OCI-LY3 (cell line): Measurements from ENCODE around the gene RDH11.

Experiments
- H2AFZ ChIP-seq: fragments of 200-600, 300-600 bp; shearing (Covaris generic); 2 replicates; pipeline ENCODE4 v1.6.0; 2014; ENCODE audit warnings: antibody characterized with exemption, low read depth, low read length
- H3K27ac ChIP-seq: fragments of 200-600, 300-600 bp; sonication (generic); 2 replicates; pipeline ENCODE4 v1.5.1; 2014; ENCODE audit warnings: mild to moderate bottlenecking, low read length, moderate library complexity, mixed read lengths
- H3K27me3 ChIP-seq: fragments of 200-600, 300-600 bp; sonication (generic); 2 replicates; pipeline ENCODE4 v1.6.1; 2014; ENCODE audit warnings: low read depth, low read length, mixed read lengths
- H3K36me3 ChIP-seq: fragments of 200-600, 300-600 bp; sonication (generic); replicated peaks from 2 replicates; pipeline ENCODE3; 2014; ENCODE audit warnings: low read depth, low read length, mixed read lengths
- H3K4me1 ChIP-seq: fragments of 300-600, 200-600 bp; sonication (generic); 2 replicates; pipeline ENCODE4 v1.6.1; 2014; ENCODE audit warnings: low read length, mixed read lengths
- H3K4me2 ChIP-seq: fragments of 200-600, 300-600 bp; sonication (generic); 2 replicates; pipeline ENCODE4 v1.6.1; 2014; ENCODE audit warnings: low read length, mixed read lengths
- H3K4me3 ChIP-seq: fragments of 300-600, 200-600 bp; sonication (generic); 2 replicates; pipeline ENCODE4 v1.5.1; 2014; ENCODE audit warnings: antibody characterized with exemption, mild to moderate bottlenecking, low read length, moderate library complexity
- H3K79me2 ChIP-seq: fragments of 300-600, 200-600 bp; shearing (Covaris generic); 2 replicates; pipeline ENCODE4 v1.6.1; 2014; ENCODE audit warnings: mild to moderate bottlenecking, low read length, mixed read lengths
- H3K9ac ChIP-seq: fragments of 300-600, 200-600 bp; shearing (Covaris generic); 2 replicates; pipeline ENCODE4 v1.6.0; 2014; ENCODE audit warnings: mild to moderate bottlenecking, low read length, moderate library complexity
- H3K9me3 ChIP-seq: fragments of 200-600, 300-600 bp; shearing (Covaris generic); 2 replicates; pipeline ENCODE4 v1.6.1; 2014; ENCODE audit warnings: low read length, mixed read lengths; ENCODE audit not compliant: insufficient read depth
- H4K20me1 ChIP-seq: fragments of 200-600, 300-600 bp; sonication (generic); 2 replicates; pipeline ENCODE4 v1.6.1; 2016; ENCODE audit warnings: low read length, mixed read lengths; ENCODE audit not compliant: insufficient read depth
- EZH2phosphoT487 ChIP-seq: fragments of 200-600 bp; shearing (Covaris generic); IDR thresholded peaks from 2 replicates; pipeline ENCODE4 v1.6.1; 2018; ENCODE audit warnings: antibody characterized with exemption, mixed run types, low read depth
- TF ChIP-seq, protein P1 (sequence below): fragments of 200-600, 300-600 bp; sonication (generic); IDR thresholded peaks from 2 replicates; pipeline ENCODE4 v1.5.1; 2014; ENCODE audit warnings: antibody characterized with exemption, low read length, low read depth

RDH11 gene

DNA sequence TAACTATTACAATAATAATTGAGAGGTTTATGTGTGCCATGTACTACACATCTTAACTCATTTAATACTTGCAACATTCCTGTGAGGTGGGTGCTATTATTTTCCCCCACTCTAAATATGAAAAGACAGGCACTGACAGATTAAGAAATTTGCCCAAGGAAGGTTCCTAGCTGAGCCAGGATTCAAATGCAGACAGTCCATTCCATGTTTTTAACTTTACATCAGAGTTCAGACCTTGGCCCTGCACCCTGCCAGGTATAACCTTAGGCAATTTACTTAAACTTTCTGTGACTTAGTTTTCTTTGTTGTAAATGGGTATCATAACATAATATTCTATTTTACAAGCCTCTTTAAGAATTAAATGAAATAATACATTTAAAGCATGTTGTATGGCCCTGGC is 32.7 kb upstream of the RDH11 start:
- Histone ChIP-seq H2AFZ (no peak overlapping the region), H3K4me2 (no peak overlapping the region), H3K9ac (no peak overlapping the region), H3K79me2 (no peaks in the 10 kb centered on the region), H3K27me3 (peaks cover 14% of the 10 kb centered on the region; the same call in 1 of the 2 replicates), H3K27ac (no peak overlapping the region), H3K4me3 (no peak overlapping the region), H3K36me3 (no peaks in the 10 kb centered on the region), H3K9me3 (no peaks in the 10 kb centered on the region), H4K20me1 (no peaks in the 10 kb centered on the region), H3K4me1 (no peaks in the 10 kb centered on the region)
- TF ChIP-seq, protein P1, sequence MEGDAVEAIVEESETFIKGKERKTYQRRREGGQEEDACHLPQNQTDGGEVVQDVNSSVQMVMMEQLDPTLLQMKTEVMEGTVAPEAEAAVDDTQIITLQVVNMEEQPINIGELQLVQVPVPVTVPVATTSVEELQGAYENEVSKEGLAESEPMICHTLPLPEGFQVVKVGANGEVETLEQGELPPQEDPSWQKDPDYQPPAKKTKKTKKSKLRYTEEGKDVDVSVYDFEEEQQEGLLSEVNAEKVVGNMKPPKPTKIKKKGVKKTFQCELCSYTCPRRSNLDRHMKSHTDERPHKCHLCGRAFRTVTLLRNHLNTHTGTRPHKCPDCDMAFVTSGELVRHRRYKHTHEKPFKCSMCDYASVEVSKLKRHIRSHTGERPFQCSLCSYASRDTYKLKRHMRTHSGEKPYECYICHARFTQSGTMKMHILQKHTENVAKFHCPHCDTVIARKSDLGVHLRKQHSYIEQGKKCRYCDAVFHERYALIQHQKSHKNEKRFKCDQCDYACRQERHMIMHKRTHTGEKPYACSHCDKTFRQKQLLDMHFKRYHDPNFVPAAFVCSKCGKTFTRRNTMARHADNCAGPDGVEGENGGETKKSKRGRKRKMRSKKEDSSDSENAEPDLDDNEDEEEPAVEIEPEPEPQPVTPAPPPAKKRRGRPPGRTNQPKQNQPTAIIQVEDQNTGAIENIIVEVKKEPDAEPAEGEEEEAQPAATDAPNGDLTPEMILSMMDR, result no peak
- no peak for TF ChIP-seq EZH2phosphoT487

DNA sequence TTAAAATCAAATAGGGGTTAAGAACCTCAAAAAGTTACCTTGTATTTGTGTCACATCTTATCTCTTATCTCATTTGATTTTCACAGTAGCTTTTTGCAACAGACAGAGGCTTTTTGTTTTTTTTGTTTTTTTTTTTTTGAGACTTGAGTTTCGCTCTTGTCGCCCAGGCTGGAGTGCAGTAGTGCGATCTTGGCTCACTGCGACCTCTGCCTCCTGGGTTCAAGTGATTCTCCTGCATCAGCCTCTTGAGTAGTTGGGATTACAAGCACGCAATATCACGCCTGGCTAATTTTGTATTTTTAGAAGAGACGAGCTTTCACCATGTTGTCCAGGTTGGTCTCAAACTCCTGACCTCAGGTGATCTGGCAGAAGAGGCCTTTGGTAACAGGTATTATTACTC is 31.8 kb upstream of the RDH11 start:
- no peak overlapping the region for H3K9ac ChIP-seq
- no peaks in the 10 kb centered on the region for H3K79me2 ChIP-seq
- TF ChIP-seq, protein P1, result no peak
- TF ChIP-seq EZH2phosphoT487, result no peak
- H3K4me1 ChIP-seq, result no peaks in the 10 kb centered on the region
- H3K27ac ChIP-seq, result no peak overlapping the region
- H3K4me3 ChIP-seq, result no peak overlapping the region
- no peak overlapping the region for H3K4me2 ChIP-seq
- peaks cover 19% of the 10 kb centered on the region for H3K27me3 ChIP-seq
- H2AFZ ChIP-seq, result no peak overlapping the region
- no peaks in the 10 kb centered on the region for H3K9me3 ChIP-seq
- H3K36me3 ChIP-seq, result no peaks in the 10 kb centered on the region
- no peaks in the 10 kb centered on the region for H4K20me1 ChIP-seq

DNA sequence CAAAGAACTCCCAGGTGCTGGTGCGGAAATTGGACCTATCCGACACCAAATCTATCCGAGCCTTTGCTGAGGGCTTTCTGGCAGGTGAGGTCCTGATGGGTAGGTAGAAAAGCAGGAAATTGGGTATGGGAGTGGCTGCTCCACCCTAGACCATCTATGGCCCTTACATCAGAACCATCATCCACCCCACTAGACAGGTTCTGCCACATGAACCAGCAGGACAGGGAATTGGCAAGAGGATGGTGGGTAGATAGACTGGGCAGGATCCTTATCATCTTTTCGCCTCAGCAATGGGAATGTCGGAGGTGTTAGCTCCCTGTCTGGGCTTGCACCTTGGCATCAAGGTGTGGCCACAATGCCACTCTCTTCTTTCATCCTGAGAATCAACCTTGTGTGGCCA is 29.6 kb upstream of the RDH11 start:
- no peaks in the 10 kb centered on the region for H3K4me1 ChIP-seq
- TF ChIP-seq, protein P1, result no peak
- no peak for TF ChIP-seq EZH2phosphoT487
- H4K20me1 ChIP-seq, result no peaks in the 10 kb centered on the region
- H3K4me3 ChIP-seq, result no peak overlapping the region
- no peak overlapping the region for H2AFZ ChIP-seq
- no peaks in the 10 kb centered on the region for H3K9me3 ChIP-seq
- H3K36me3 ChIP-seq, result no peaks in the 10 kb centered on the region
- no peak overlapping the region for H3K4me2 ChIP-seq
- peaks cover 28% of the 10 kb centered on the region for H3K27me3 ChIP-seq
- no peak overlapping the region for H3K27ac ChIP-seq
- no peak overlapping the region for H3K9ac ChIP-seq
- H3K79me2 ChIP-seq, result no peaks in the 10 kb centered on the region

DNA sequence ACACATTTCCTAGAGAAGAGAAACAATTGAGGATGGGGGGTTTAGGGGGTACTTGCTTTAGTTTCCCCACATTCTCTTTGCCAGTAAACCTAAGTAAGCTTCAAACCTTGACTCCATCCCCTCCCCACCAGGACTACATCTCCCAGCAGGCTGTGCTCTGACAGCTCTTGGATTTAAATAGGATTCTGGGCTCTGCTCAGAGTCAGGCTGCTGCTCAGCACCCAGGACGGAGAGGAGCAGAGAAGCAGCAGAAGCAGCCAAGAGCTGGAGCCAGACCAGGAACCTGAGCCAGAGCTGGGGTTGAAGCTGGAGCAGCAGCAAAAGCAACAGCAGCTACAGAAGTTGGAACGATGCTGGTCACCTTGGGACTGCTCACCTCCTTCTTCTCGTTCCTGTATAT is 26.7 kb upstream of the RDH11 start:
- H3K27ac ChIP-seq, result no peak overlapping the region
- no peaks in the 10 kb centered on the region for H3K36me3 ChIP-seq
- no peaks in the 10 kb centered on the region for H3K9me3 ChIP-seq
- no peaks in the 10 kb centered on the region for H4K20me1 ChIP-seq
- peak overlapping the region; percentile 26; the same call in 1 of the 2 replicates for H3K4me2 ChIP-seq
- H3K9ac ChIP-seq, result no peak overlapping the region
- peak overlapping the region; percentile 69; the same call in 1 of the 2 replicates for H2AFZ ChIP-seq
- no peak overlapping the region for H3K4me3 ChIP-seq
- peaks cover 24% of the 10 kb centered on the region for H3K27me3 ChIP-seq
- no peak for TF ChIP-seq EZH2phosphoT487
- TF ChIP-seq, protein P1, result no peak
- H3K4me1 ChIP-seq, result no peaks in the 10 kb centered on the region
- no peaks in the 10 kb centered on the region for H3K79me2 ChIP-seq
